ENCODE data around the gene SKI. TPM values are rescaled to one million over a fixed set of nuclear protein-coding genes. Genes with fewer than 3 reads are reported as not detected.
A peak's percentile ranks its signal among the peaks of the same experiment; 100 is the strongest.

The SKI gene
- total RNA-seq, 2 donors from 2014 or later: 65.4 to 79.2 TPM

DNA sequence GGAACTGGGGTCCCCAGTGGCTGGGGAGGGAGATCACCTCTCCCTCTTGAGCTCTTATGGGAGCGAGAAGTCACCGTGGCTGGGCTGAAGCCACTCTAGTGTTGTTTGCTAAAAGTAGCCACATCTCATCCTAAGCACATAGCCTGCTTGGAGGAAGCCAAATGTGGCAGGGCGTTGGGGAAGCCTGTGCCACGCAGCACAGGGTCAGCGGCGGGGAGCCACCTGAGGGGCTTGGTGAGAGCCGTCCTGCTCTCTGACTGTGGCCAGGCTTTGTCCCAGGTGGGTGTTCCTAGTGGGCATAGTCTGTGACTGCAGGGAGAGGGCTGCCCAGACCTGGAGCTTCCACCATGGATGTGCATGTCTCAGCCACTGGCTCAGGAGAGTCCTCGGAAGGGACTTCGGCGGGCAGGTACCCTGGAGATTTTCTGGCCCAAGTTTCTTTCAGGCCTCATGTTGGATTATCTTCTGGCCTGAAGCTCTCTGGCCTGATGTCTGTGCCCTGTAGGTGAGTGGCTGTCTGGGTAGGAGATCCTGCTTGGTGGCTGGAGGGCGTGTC is 124.3 kb downstream of the SKI start:
- Mint-ChIP-seq H3K27me3 (ENCODE audit: insufficient read depth) (no peaks in the 10 kb centered on the region), H3K36me3 (ENCODE audit: low read depth) (no peaks in the 10 kb centered on the region), H3K9me3 (no peaks in the 10 kb centered on the region), H3K4me3 (no peak overlapping the region), H3K27ac (no peak overlapping the region), H3K4me1 (no peaks in the 10 kb centered on the region)
- Histone ChIP-seq H3K4me1 (ENCODE audit: control insufficient read depth, insufficient read depth, low read length) (no peaks in the 10 kb centered on the region), H3K9ac (ENCODE audit: extremely low read depth, low read length, poor library complexity, severe bottlenecking) (no peak overlapping the region), H3K27me3 (ENCODE audit: control insufficient read depth, insufficient read depth, low read length, poor library complexity, severe bottlenecking) (no peaks in the 10 kb centered on the region), H3K9me3 (ENCODE audit: control insufficient read depth, low read length) (no peaks in the 10 kb centered on the region), H3K4me3 (ENCODE audit: low read length) (no peak overlapping the region), H3K36me3 (ENCODE audit: control insufficient read depth, insufficient read depth, low read length) (no peaks in the 10 kb centered on the region), H3K27ac (ENCODE audit: low read depth, low read length) (no peak overlapping the region)
- DNase-seq: no peak
- TF ChIP-seq CTCF (conservative IDR thresholded peaks at IDR 0.05): no peak
- 92 to 94% methylated on average over 4 to 11 of the region's 11 CpGs for WGBS, 2 experiments (ENCODE audit: insufficient coverage in 1 of 2, insufficient read length in 1 of 2)

DNA sequence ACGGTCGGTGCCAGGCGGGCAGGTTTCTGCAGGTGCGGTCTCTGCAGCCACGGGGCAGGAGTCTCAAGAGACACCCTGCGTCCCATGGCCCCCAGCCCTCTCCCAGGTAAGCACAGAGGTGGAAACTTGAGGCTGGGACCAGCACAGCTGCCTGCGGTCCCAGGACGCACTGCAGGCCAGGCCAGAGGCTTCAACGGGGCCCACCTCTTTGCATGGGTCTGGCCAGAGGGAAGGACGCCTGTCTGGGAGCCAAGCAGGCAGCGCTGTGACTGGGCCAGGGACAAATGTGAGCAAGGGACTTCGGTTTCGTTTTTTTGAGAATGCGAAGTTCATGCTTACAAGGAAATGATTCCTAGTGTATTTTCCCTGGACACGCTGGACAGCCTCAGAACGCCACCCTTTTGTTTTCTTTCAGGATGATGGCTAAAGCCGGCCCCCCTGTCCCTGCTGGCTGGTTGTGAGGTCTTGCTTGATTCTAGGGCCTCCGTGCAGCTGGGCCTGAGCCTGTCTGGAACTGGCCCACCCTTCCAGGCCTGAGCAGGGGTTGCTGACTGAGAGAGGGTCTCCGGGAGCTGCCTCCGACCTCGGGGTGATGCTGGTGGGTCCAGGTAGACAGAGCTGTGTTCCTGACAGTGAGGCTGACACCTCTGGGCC is 124.9 kb downstream of the SKI start:
- Histone ChIP-seq H3K9ac (ENCODE audit: extremely low read depth, low read length, poor library complexity, severe bottlenecking) (no peak overlapping the region), H3K36me3 (ENCODE audit: control insufficient read depth, insufficient read depth, low read length) (no peaks in the 10 kb centered on the region), H3K27ac (ENCODE audit: low read depth, low read length) (peak overlapping the region; percentile 16), H3K4me1 (ENCODE audit: control insufficient read depth, insufficient read depth, low read length) (no peaks in the 10 kb centered on the region), H3K27me3 (ENCODE audit: control insufficient read depth, insufficient read depth, low read length, poor library complexity, severe bottlenecking) (no peaks in the 10 kb centered on the region), H3K4me3 (ENCODE audit: low read length) (no peak overlapping the region), H3K9me3 (ENCODE audit: control insufficient read depth, low read length) (no peaks in the 10 kb centered on the region)
- DNase-seq: no peak
- no peak for TF ChIP-seq CTCF (conservative IDR thresholded peaks at IDR 0.05)
- Mint-ChIP-seq H3K9me3 (no peaks in the 10 kb centered on the region), H3K27ac (no peak overlapping the region), H3K27me3 (ENCODE audit: insufficient read depth) (no peaks in the 10 kb centered on the region), H3K4me3 (no peak overlapping the region), H3K36me3 (ENCODE audit: low read depth) (no peaks in the 10 kb centered on the region), H3K4me1 (no peaks in the 10 kb centered on the region)
- 90 to 92% methylated on average over 18 to 21 of the region's 21 CpGs for WGBS, 2 experiments (ENCODE audit: insufficient coverage in 1 of 2, insufficient read length in 1 of 2)

DNA sequence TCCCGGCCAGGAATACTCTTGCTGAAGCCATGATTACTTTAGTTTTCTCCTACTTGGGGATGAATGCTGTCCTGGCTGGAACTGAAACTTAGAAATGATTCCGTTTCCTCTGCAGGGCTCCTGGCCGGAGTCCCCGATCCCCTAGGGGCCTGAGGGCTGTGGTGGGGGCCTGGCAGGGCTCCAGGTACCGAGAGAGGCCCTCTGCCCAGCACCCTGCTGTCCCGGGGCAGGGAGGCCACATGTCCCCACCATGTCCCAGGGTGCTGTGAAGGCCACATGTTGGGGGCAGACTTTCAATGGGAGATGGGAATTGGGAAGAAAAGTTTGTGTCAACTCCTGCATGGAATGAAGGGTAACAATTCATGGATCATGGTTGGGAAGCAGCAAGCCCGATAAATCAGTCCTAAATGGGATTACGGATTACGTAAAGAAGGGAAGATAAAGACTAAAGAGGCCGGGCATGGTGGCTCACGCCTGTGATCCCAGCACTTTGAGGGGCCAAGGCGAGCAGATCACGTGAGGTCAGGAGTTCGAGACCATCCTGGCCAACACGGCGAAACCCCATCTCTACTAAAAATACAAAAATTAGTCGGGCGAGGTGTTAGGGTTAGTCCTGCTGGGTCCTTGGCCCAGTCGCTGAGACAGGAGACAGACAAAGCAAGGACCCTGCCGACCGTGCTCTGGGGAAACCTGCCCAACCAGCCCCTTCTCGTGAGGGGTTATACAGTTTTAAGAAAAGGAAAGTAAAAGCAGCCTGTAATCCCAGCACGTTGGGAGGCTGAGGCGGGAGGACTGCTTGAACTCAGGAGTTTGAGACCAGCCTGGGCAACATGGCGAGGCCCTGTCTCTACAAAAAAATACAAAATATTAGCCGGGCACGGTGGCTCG is 125.7 kb downstream of the SKI start:
- no peaks in the 10 kb centered on the region for H3K36me3 ChIP-seq (ENCODE audit: control insufficient read depth, insufficient read depth, low read length)
- H3K9ac ChIP-seq (ENCODE audit: extremely low read depth, low read length, poor library complexity, severe bottlenecking): no peak overlapping the region
- Mint-ChIP-seq H3K27me3 (ENCODE audit: insufficient read depth) (no peaks in the 10 kb centered on the region), H3K36me3 (ENCODE audit: low read depth) (no peaks in the 10 kb centered on the region), H3K4me3 (no peak overlapping the region), H3K27ac (no peak overlapping the region), H3K9me3 (no peaks in the 10 kb centered on the region), H3K4me1 (no peaks in the 10 kb centered on the region)
- no peaks in the 10 kb centered on the region for H3K4me1 ChIP-seq (ENCODE audit: control insufficient read depth, insufficient read depth, low read length)
- H3K4me3 ChIP-seq (ENCODE audit: low read length): no peak overlapping the region
- no peak for DNase-seq
- 90 to 94% methylated on average over 24 to 28 of the region's 28 CpGs for WGBS, 2 experiments (ENCODE audit: insufficient coverage in 1 of 2, insufficient read length in 1 of 2)
- TF ChIP-seq CTCF (conservative IDR thresholded peaks at IDR 0.05): no peak
- no peaks in the 10 kb centered on the region for H3K9me3 ChIP-seq (ENCODE audit: control insufficient read depth, low read length)
- H3K27me3 ChIP-seq (ENCODE audit: control insufficient read depth, insufficient read depth, low read length, poor library complexity, severe bottlenecking): no peaks in the 10 kb centered on the region
- H3K27ac ChIP-seq (ENCODE audit: low read depth, low read length): peak overlapping the region; percentile 16

Data from endodermal cell (in vitro differentiated cells).